NCI-H2196 treated with DMSO at 0.1 percent for 48 hours (cell line): Measurements from ENCODE around the gene RGMB.

Source experiments
- DNase-seq: peaks from one replicate; lab custom pipeline; 2025; ENCODE audit not compliant: unreplicated experiment; lab: John Stamatoyannopoulos, UW

RGMB gene

DNA sequence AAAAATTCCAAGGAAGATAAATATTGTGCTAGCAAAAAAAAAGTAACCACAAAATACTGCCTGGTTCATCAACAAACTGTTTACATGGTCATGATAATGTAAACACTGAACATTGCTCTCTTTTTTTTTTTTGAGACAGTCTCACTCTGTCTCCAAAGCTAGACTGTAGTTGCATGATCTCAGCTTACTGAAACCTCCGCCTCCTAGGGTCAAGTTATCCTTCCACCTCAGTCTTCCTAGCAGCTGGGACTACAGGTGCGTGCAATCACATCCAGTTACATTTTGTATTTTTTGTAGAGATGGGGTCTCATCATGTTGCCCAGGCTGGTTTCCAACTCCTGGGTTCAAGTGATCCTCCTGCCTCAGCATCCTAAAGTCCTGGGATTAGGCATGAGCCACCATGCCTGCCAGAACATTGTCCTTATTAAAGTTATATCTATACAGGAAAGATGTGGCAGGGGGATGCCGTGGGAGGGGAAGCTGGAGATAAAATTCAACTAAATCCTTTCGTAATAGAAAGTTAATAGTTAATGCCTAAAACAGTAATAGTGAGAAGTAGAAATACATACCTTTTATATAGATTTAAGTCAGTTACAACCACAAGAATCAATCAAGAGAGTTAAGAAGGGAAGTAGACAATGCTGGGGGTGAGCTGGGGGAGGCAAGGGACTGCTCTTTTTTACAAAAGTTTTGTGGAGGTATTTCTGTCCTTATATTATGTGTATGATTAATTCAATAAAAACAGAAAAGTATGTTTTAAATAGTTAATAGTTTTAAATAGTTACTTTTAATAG, 52.3 kb downstream of the RGMB start:
- no peak for DNase-seq

DNA sequence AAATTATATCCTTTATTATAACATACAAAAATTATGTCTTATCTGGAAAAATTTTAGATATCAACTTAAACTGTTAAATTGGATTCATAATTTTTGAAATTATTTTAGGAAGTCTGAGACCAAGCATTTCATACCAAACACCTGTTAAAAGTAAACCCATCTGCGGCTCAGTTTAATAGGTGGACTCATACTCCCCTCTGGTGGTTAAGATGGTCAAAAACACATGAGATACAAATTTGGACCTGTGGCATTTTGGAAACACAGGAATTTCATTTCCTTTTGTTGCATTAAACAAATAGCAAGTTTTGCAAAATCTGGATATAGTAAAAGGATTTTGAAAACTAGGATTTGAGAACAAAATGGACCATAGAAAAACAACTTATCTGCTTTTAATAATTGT, 53.7 kb downstream of the RGMB start:
- DNase-seq: no peak

GRCh38 chr5:98827588-98828284, 54.3 kb downstream of the RGMB start:
- no peak for DNase-seq

DNA sequence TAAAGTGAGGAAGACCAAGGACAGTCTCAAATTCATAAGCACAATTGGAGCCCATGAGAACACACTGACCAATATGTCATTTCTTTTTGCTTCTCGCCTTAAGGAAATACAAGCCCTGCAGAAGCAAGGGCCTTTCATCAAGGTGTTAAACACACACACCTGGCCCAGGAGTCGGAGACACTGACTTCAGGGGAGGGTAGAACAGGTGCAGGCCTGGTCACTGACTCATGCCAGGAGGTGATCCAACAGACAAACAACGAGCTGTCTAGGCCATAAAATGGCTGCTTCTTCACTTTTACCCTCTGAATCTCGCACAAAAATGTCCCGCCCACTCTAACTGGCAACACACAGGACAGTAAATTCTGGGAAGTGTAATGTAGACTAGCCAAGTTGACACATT, 62.7 kb downstream of the RGMB start:
- no peak for DNase-seq

DNA sequence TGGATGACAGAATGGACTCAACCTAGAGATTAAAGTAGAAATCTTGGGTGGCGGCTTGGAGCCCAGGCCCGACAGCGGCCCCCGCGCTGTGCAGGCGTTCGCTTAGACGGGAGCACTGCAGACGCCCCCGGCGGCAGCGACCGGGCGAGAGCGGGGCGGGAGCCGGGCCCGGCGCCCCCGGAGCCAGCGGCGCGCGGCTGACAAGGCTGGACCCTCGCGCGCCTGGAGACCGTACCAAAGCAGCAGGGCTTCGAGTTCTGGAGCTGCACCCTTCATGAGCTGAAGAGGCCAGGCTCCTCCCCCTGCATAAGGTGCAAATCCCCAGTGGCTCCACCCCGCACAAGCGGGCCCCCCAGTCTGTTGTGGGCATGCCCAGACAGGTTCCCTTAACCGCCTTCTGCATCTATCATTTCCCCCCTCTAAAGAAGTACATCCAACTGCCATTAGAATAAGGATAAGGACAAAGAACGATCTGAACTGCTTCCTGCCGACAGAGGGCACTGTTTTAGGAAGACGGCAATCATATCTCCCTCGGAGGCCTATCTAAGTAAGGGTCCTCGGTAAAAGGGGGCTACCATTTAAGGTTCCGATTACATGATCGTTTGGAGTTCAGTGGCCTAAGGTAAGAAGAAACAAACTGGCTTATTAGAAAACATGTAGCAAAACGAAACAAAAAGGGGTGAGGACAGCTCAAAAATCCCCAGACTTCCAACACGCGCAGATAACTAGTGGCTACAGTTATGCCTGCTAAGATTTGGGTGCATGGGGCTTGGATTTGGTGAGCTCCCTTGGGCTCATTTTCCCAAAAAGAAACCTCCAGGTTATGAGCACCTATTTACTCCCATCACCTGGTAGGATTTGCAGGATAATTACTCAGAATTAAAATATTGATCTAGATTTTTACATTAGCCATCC, 66.3 kb downstream of the RGMB start:
- no peak for DNase-seq

DNA sequence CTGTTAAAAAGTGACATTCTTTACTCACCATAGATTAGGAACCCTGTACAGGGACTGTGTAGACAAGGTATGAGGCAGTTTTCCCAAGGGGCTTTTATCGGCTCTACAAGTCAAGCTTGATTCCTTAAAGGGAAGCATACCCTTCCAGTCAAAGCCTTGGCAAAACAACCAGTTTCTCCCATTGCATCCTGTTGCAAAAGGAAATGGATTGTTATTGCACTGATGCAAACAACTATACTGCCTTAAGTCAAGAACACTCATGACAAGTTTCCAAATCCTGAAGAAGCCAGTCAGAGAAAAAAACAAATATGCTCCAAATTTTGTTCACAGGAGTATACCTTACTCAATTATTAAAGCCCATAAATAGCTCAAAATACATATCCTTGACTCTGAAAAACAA, 67.5 kb downstream of the RGMB start:
- no peak for DNase-seq

DNA sequence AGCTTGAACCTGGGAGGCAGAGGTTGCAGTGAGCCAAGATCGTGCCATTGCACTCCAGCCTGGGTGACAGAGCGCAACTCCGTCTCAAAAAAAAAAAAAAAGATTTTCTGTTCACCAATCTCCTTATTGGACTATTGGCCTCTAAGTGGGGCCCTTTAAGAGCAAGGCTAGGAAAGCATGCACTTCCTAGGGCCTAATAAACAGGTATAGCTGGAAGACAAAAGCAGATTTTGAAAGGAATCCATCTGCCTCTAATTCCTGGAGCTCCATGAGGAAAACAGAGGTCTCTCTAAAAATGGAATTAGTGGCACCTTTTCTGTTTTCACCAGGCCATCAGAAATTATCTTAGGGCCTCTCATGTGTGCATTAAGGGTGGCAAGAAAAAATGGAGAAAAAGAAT, 70.0 kb downstream of the RGMB start:
- DNase-seq: no peak

GRCh38 chr5:98844865-98845264, 71.4 kb downstream of the RGMB start:
- no peak for DNase-seq

- no peak for DNase-seq
These were observed 72.4 kb downstream of the RGMB start for GRCh38 chr5:98845878-98846277.
